K562 (cell line): ENCODE data around the gene PGPEP1. TPM values are rescaled to one million over a fixed set of nuclear protein-coding genes. Genes with fewer than 3 reads are reported as not detected.

Source experiments
- ATF7 ChIP-seq: fragments of 450-650 bp; IDR thresholded peaks from 2 replicates; pipeline ENCODE4 v1.7.1; 2014; ENCODE audit warnings: mild to moderate bottlenecking, moderate library complexity
- CTBP1 ChIP-seq: fragments of 450-650 bp; IDR thresholded peaks from 2 replicates; pipeline ENCODE4 v1.6.1; 2016; ENCODE audit warnings: borderline replicate concordance
- FIP1L1 ChIP-seq: fragments of 200-400 bp; formaldehyde crosslinking; IDR thresholded peaks from 2 replicates; pipeline ENCODE4 v1.6.1; 2018; ENCODE audit warnings: mild to moderate bottlenecking, low read depth, low read length; ENCODE audit not compliant: poor library complexity, severe bottlenecking
- FOXK1 ChIP-seq: sonication (generic); formaldehyde crosslinking; IDR thresholded peaks from 2 replicates; pipeline ENCODE4 v1.8.0; 2022; ENCODE audit warnings: missing genetic modification reagents, mild to moderate bottlenecking, borderline replicate concordance
- GTF2E2 ChIP-seq: fragments of 200-800 bp; sonication (Bioruptor generic); IDR thresholded peaks from 2 replicates; pipeline ENCODE4 v1.6.1; 2016; ENCODE audit warnings: missing genetic modification characterization, missing compliant biosample characterization
- KDM1A ChIP-seq, 2 experiments: fragments of 450-650 bp; IDR thresholded peaks; 2 replicates each; pipeline ENCODE4 v1.6.1; 2016; ENCODE audit warnings: mild to moderate bottlenecking in 2 of 2
- MXD1 ChIP-seq: fragments of 250-450 bp; sonication (Bioruptor Pico); IDR thresholded peaks from 2 replicates; pipeline ENCODE4 v1.8.0; 2021; ENCODE audit warnings: borderline replicate concordance, mild to moderate bottlenecking, moderate library complexity; ENCODE audit not compliant: poor library complexity, severe bottlenecking
- NONO ChIP-seq, 2 experiments: fragments of 200-400 bp in 1 of 2; fragments of 450-650 bp in 1 of 2; formaldehyde crosslinking in 1 of 2; IDR thresholded peaks; 2 replicates each; pipeline ENCODE4 v1.6.1; 2017; ENCODE audit warnings: low read depth in 2 of 2, mild to moderate bottlenecking in 2 of 2, moderate library complexity in 2 of 2, low read length in 1 of 2
- POLR2H ChIP-seq: IDR thresholded peaks from 2 replicates; pipeline ENCODE4 v1.6.1; 2016; ENCODE audit warnings: missing genetic modification characterization, low read depth, mild to moderate bottlenecking, control low read depth, missing compliant biosample characterization, moderate library complexity
- RREB1 ChIP-seq: fragments of 250-450 bp; sonication (Bioruptor Pico); IDR thresholded peaks from 2 replicates; pipeline ENCODE4 v1.4.0; 2020
- SIN3B ChIP-seq: fragments of 450-650 bp; IDR thresholded peaks from 2 replicates; pipeline ENCODE4 v1.6.1; 2017; ENCODE audit warnings: low read depth, mild to moderate bottlenecking, moderate library complexity
- SMAD1 ChIP-seq: fragments of 150-350 bp; IDR thresholded peaks from 2 replicates; pipeline ENCODE4 v1.6.1; 2014; ENCODE audit warnings: low read length, low read depth; ENCODE audit not compliant: partially characterized antibody
- TCF3 ChIP-seq: sonication (generic); formaldehyde crosslinking; IDR thresholded peaks from 2 replicates; pipeline ENCODE4 v1.4.0; 2020; ENCODE audit warnings: mild to moderate bottlenecking, missing genetic modification reagents
- ZNF121 ChIP-seq: sonication (generic); formaldehyde crosslinking; conservative IDR thresholded peaks from 2 replicates; pipeline ENCODE4 v1.8.0; 2022; ENCODE audit warnings: missing genetic modification reagents
- ZNF124 ChIP-seq: sonication (generic); formaldehyde crosslinking; IDR thresholded peaks from 2 replicates; pipeline ENCODE4 v1.8.1; 2022; ENCODE audit warnings: missing genetic modification reagents
- ZNF347 ChIP-seq: fragments of 450-650 bp; formaldehyde crosslinking; IDR thresholded peaks from 2 replicates; pipeline ENCODE4 v1.4.0; 2020; ENCODE audit warnings: low read depth, mild to moderate bottlenecking, moderate library complexity
- ZNF384 ChIP-seq: IDR thresholded peaks from 2 replicates; pipeline ENCODE4 v1.6.1; 2012; ENCODE audit warnings: low read depth, low read length, improper control_type of control experiment
- ZNF644 ChIP-seq: fragments of 200-800 bp; sonication (Bioruptor generic); IDR thresholded peaks from 2 replicates; pipeline ENCODE4 v1.6.1; 2016; ENCODE audit warnings: low read depth, missing genetic modification characterization, missing compliant biosample characterization
- ZZZ3 ChIP-seq: fragments of 450-650 bp; IDR thresholded peaks from 2 replicates; pipeline ENCODE4 v1.6.1; 2016; ENCODE audit warnings: antibody characterized with exemption, mild to moderate bottlenecking, moderate library complexity
- polyA plus RNA-seq, 8 experiments: library from polyadenylated mRNA; depleted of rRNA in 4 of 8; stranded (reverse) in 5 of 8; unstranded in 3 of 8; fragments of >200 nt; fragmentation: Nextera tagmentation in 2 of 8; fragmentation: Illumina TruSeq in 1 of 8; extraction: Ambion mirVana in 2 of 8; extraction: Trizol in 1 of 8; gene quantifications; 2 replicates each; pipeline versions ENCODE4 v1.2.1 to v1.2.3, GENCODE V29; 2011 to 2014; ENCODE audit warnings: inconsistent platforms in 1 of 8, missing spikeins in 1 of 8
- total RNA-seq, 7 experiments: library from RNA; depleted of rRNA in 6 of 7; stranded (reverse); fragments of >200 nt in 6 of 7; fragmentation: Illumina TruSeq in 2 of 7; extraction: Trizol in 2 of 7; gene quantifications; 2 replicates each; pipeline versions ENCODE4 v1.2.1 to v1.2.3, GENCODE V29; 2011 to 2021; ENCODE audit warnings: low replicate concordance in 1 of 7

PGPEP1 gene
- total and polyA plus RNA-seq, 9 of the 15 experiments (the other 6 are each of a cell fraction or from before 2014, with no cell fraction given): 10.0 to 69.6 (median 33.5) TPM

GRCh38 chr19:18364826-18365528 is 24.6 kb downstream of the PGPEP1 start (continued):
- no peak for TF ChIP-seq RREB1 (CRISPR knock-in tag)
- no peak for TF ChIP-seq ZNF384
- peak; percentile 25; the same call in 1 of the 2 replicates for TF ChIP-seq GTF2E2 (tag)
- TF ChIP-seq SMAD1: peak; percentile 76
- TF ChIP-seq SIN3B: no peak
- TF ChIP-seq ZNF347 (CRISPR knock-in tag): no peak
- peak; percentile 99 for TF ChIP-seq ATF7
- TF ChIP-seq TCF3 (CRISPR knock-in tag): peak; percentile 31; the same call in 1 of the 2 replicates
- TF ChIP-seq KDM1A (IDR thresholded peaks at IDR 0.05): peak; percentile 74 to 76
- TF ChIP-seq CTBP1: peak; percentile 57; the same call in 1 of the 2 replicates
- no peak for TF ChIP-seq MXD1 (CRISPR knock-in tag)
- TF ChIP-seq NONO (IDR thresholded peaks at IDR 0.05; ENCODE audit: low read depth in 2 of 2, low read length in 1 of 2): 0 out of 4 replicates have a peak, but pooled peaks of 1 of the 2 experiments have one; percentile 10
- TF ChIP-seq ZNF124: no peak
- 0 out of 2 replicates have a peak, but pooled peaks have one; percentile 6 for TF ChIP-seq ZNF121 (CRISPR knock-in tag)
- peak; percentile 88 for TF ChIP-seq POLR2H (tag)
- TF ChIP-seq ZNF644 (tag): peak; percentile 66; the same call in 1 of the 2 replicates
- no peak for TF ChIP-seq FIP1L1
- no peak for TF ChIP-seq FOXK1
- TF ChIP-seq ZZZ3: no peak
